BJ (cell line): Measurements from ENCODE around the gene FLNB. TPM values are rescaled to one million over a fixed set of nuclear protein-coding genes. Genes with fewer than 3 reads are reported as not detected.

Source experiments
- CTCF ChIA-PET: fragments of 350-600 bp; formaldehyde crosslinking; extraction: SDS; loops from one replicate; lab custom pipeline; 2021; ENCODE audit warnings: antibody characterized with exemption, inconsistent platforms; lab: Yijun Ruan, JAX
- POLR2A ChIA-PET: fragments of 300-600 bp; sonication (Branson Sonifier 250); formaldehyde crosslinking; extraction: SDS; loops from one replicate; lab custom pipeline; 2021; ENCODE audit warnings: antibody characterized with exemption; lab: Charles Lee
- DNase-seq: peaks from one replicate; pipeline ENCODE4 v3.0.0-alpha.2; 2011; ENCODE audit warnings: low read depth
- H3K27me3 ChIP-seq: 2 replicates; pipeline ENCODE4 v1.6.0; 2011; ENCODE audit warnings: low read length; ENCODE audit not compliant: control insufficient read depth, insufficient read depth
- H3K36me3 ChIP-seq: 2 replicates; pipeline ENCODE4 v1.5.1; 2011; ENCODE audit warnings: low read length; ENCODE audit not compliant: control insufficient read depth, insufficient read depth
- H3K4me3 ChIP-seq: 2 replicates; pipeline ENCODE4 v1.5.1; 2011; ENCODE audit warnings: low read depth, mild to moderate bottlenecking, control low read depth, low read length
- polyA plus RNA-seq: library from polyadenylated mRNA; depleted of rRNA; stranded (reverse); fragments of >200 nt; gene quantifications from 2 replicates; pipeline ENCODE4 v1.2.3, GENCODE V29; 2011
- TF ChIP-seq, protein P1 (sequence below): IDR thresholded peaks from 2 replicates; pipeline ENCODE4 v1.5.1; 2011; ENCODE audit warnings: low read depth, mild to moderate bottlenecking, control low read depth, inconsistent platforms, low read length, moderate library complexity; ENCODE audit not compliant: insufficient read depth

Gene FLNB
- polyA plus RNA-seq, 1 experiment = 111 TPM

DNA sequence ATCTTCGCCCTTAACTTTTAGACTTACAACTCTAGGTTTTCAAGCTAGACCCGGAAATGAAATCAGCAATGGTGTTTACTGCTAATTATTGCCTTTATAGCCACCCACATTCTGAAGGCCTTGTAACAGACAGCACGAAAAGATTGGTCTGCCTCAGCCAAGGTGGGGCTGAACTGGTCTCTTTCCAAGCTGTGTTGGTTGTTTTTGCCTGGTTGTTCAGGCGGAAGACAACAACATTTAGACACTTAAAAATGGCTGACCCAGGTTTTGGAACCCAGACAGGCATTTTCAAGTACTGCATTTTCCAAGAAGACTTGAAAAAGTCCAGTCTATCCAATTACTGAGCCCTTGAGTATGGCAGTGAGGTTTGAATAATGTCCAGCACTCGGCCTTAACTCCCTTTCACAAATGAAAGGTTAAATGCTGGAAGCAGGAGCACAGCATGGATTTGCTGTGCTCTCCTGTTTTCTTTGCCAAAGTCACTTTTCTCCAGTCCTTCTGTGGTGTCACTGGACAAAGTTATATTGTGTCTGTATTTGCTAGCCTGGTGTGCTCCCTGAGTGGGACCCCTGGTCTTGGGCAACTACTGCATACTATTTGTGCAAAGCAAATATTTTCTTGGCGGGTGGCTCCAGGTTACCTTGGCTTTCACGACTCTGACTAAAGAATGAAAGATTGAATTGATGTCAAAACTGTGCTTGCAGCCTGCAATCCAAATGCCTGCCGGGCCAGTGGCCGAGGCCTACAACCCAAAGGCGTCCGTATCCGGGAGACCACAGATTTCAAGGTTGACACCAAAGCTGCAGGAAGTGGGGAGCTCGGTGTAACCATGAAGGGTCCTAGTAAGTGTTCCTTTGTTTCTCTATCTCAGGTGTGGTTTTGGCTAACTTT, 93.5 kb downstream of the FLNB start:
- TF ChIP-seq, protein P1, sequence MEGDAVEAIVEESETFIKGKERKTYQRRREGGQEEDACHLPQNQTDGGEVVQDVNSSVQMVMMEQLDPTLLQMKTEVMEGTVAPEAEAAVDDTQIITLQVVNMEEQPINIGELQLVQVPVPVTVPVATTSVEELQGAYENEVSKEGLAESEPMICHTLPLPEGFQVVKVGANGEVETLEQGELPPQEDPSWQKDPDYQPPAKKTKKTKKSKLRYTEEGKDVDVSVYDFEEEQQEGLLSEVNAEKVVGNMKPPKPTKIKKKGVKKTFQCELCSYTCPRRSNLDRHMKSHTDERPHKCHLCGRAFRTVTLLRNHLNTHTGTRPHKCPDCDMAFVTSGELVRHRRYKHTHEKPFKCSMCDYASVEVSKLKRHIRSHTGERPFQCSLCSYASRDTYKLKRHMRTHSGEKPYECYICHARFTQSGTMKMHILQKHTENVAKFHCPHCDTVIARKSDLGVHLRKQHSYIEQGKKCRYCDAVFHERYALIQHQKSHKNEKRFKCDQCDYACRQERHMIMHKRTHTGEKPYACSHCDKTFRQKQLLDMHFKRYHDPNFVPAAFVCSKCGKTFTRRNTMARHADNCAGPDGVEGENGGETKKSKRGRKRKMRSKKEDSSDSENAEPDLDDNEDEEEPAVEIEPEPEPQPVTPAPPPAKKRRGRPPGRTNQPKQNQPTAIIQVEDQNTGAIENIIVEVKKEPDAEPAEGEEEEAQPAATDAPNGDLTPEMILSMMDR = no peak
- Histone ChIP-seq H3K36me3 (peaks cover 42% of the 10 kb centered on the region), H3K27me3 (no peaks in the 10 kb centered on the region), H3K4me3 (no peak overlapping the region)
- ChIA-PET CTCF (no interaction called here), POLR2A (no interaction called here)
- DNase-seq = no peak

DNA sequence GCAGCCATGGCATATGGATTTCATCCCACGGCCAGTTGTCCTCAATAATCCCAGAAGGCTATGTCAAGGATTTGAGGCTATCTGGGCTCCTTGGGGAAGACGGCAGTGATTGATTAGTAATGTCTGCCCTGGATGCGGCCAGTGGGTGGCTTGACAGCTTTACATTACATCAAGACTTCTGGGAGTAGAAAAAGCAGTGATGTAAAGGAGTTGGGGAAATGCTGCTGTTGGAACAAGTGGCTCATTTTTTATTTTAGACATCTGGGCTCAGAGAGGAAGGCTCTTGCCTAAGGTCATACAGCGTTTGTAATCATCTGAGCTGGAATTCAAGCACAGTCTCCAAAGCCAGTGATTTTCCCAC, 94.1 kb downstream of the FLNB start:
- CTCF ChIA-PET = no interaction called here
- Histone ChIP-seq H3K4me3 (no peak overlapping the region), H3K36me3 (peaks cover 39% of the 10 kb centered on the region), H3K27me3 (no peaks in the 10 kb centered on the region)
- POLR2A ChIA-PET = no interaction called here
- TF ChIP-seq, protein P1 = no peak
- DNase-seq = no peak

DNA sequence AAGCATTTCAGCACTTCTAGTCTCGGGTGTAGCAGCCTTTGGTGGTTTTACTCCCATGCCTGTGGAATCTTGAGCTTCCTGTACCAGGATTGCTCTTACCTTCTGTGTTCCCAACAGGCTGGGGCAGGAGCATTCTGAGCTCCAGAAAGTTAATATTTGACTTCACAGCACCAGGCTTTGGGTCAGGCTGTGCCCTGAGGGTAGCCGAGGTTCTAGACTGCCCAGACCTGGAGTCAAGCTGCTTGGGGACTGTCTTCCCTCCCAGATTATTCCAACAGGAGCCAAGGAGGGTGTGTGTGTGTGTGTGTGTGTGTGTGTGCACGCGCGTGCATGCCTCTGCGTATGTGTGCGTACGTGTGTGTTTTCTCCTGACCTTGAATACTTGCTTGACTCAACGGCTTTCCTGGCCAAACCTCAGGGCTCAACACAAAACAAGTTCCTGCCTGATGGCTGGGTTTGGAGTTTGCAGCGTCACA, 94.8 kb downstream of the FLNB start:
- DNase-seq = no peak
- no peaks in the 10 kb centered on the region for H3K27me3 ChIP-seq
- ChIA-PET POLR2A (no interaction called here), CTCF (no interaction called here)
- peaks cover 41% of the 10 kb centered on the region for H3K36me3 ChIP-seq
- no peak overlapping the region for H3K4me3 ChIP-seq
- TF ChIP-seq, protein P1 = no peak

DNA sequence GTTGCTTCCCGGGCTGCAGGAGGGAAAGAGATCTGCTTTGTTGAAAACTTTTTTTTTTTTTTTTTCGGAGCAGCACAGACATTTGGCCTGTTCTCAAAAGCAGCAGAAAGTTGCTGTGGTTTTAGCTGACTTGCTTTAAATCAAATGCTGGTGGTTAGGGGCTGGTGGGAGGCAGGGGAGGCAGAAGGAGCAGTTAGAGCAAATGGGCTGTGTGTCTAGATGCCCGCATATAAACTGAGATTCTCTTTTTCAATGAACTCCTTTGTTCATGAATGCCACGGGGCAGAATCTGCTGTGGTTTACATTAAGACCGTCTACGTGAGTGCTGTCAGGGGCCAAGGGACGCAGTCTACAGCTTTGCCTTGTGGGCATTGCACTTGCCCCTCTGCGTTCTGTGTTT, 95.9 kb downstream of the FLNB start:
- peaks cover 40% of the 10 kb centered on the region for H3K36me3 ChIP-seq
- no peaks in the 10 kb centered on the region for H3K27me3 ChIP-seq
- ChIA-PET POLR2A (interaction anchor here (0.7 kb wide), 1 partner anchor 18 kb away, joined by 5 read pairs; no protein-coding TSS in a partner anchor), CTCF (no interaction called here)
- H3K4me3 ChIP-seq = no peak overlapping the region
- TF ChIP-seq, protein P1 = no peak
- DNase-seq = no peak

DNA sequence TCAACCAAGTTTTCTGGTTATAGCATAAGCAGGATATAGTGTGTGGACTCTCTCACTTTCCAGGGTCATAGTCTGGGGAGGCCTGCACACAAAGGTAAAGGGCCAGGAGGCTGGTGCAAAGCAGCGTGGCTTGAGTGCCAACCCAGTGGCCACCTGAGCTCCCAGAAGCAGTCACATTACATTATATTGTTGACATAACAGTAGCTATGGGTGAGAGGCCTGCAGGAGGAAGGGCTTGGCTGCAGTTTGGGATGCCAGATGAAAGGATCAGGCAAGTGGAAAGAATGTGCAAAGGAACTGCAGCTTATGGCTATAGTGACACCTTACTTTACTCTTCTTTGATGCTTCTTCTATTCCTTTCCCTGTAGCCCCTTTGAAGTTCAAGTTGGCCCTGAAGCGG, 96.5 kb downstream of the FLNB start:
- ChIA-PET POLR2A (interaction anchor here (0.7 kb wide), 1 partner anchor 18 kb away, joined by 5 read pairs; no protein-coding TSS in a partner anchor), CTCF (no interaction called here)
- TF ChIP-seq, protein P1 = no peak
- no peak for DNase-seq
- Histone ChIP-seq H3K27me3 (no peaks in the 10 kb centered on the region), H3K4me3 (no peak overlapping the region), H3K36me3 (peaks cover 40% of the 10 kb centered on the region)
